ENCODE measurements around the gene CDK5. TPM values are rescaled to one million over a fixed set of nuclear protein-coding genes. Genes with fewer than 3 reads are reported as not detected.

CDK5 gene
- total and polyA plus RNA-seq, 4 donors = 6.8 to 17.3 (median 9.2) TPM

- 64 to 75% methylated on average over 20 of the region's 20 CpGs for WGBS, 2 donors
- H3K36me3 ChIP-seq (ENCODE audit: control insufficient read depth in 4 of 4, insufficient read depth in 4 of 4, low read length in 4 of 4) = peaks cover 0 to 2% (median 0%) of the 10 kb centered on the region in 4 donors
- H3K4me1 ChIP-seq (ENCODE audit: control insufficient read depth in 5 of 5, insufficient read depth in 5 of 5, low read length in 5 of 5) = peaks cover 0 to 8% (median 0%) of the 10 kb centered on the region in 5 donors
- peak in 1 of 3 donors; percentile 48 for DNase-seq
- H3K27me3 ChIP-seq (ENCODE audit: control insufficient read depth in 3 of 3, insufficient read depth in 3 of 3, low read length in 2 of 3) = no peaks in the 10 kb centered on the region
- no peak for TF ChIP-seq CTCF (IDR thresholded peaks at IDR 0.05; ENCODE audit: control extremely low read depth, extremely low read depth)
- peak overlapping the region in 1 of 2 donors; percentile 47 for H3K27ac ChIP-seq (ENCODE audit: low read depth in 1 of 2, low read length in 1 of 2)
- H3K4me3 ChIP-seq = no peak overlapping the region
- peaks cover 0 to under 1% (median 0%) of the 10 kb centered on the region in 4 donors for H3K9me3 ChIP-seq (ENCODE audit: control insufficient read depth in 4 of 4, insufficient read depth in 3 of 4, low read length in 3 of 4)
- no peak overlapping the region for H3K9ac ChIP-seq (ENCODE audit: insufficient read depth in 1 of 2, low read length in 2 of 2)
- ATAC-seq (ENCODE audit: insufficient read depth, low FRiP score) = no peak
These were observed 42.0 kb upstream of the CDK5 start for GRCh38 chr7:151099486-151100211.

DNA sequence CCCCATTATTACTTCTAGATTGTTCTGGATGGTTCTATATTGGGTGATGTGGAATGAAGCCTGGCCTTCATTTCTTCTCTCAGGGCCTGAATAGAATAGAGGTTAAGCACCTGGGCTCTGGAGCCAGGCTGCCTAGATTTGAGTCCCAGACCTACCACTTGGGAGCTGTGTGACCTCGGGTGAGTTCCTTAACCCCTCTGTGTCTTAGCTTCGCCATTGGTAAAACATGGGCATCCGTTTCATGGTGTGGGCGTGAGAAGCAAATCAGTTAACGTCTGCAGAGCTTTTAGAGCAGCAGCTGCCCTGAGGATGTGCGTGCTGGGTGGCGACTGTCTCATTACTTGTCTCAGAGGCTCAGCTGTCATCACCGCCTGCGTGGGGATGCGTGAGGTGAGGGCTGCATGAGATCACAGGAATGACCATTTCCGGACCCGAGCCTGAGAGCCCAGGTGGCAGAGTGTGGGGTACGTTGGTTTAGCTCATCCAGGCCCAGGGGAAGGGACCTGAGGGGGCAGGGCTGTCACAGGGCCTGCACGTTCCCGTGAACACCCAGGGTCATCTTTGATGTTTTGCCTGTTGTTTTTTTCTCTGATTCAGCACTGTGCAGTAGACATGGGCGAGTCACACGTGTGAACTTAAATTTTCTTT, 38.3 kb upstream of the CDK5 start:
- 85 to 92% methylated on average over 17 of the region's 17 CpGs for WGBS, 2 donors
- TF ChIP-seq CTCF (IDR thresholded peaks at IDR 0.05; ENCODE audit: control extremely low read depth, extremely low read depth) = no peak

GRCh38 chr7:151095123-151095797, 37.6 kb upstream of the CDK5 start:
- H3K9ac ChIP-seq (ENCODE audit: insufficient read depth in 1 of 2, low read length in 2 of 2) = no peak overlapping the region
- 75 to 77% methylated on average over 10 of the region's 10 CpGs for WGBS, 2 donors
- DNase-seq = no peak
- no peak for ATAC-seq (ENCODE audit: insufficient read depth, low FRiP score)
- TF ChIP-seq CTCF (IDR thresholded peaks at IDR 0.05; ENCODE audit: control extremely low read depth, extremely low read depth) = no peak
- no peak overlapping the region for H3K4me3 ChIP-seq
- no peaks in the 10 kb centered on the region for H3K9me3 ChIP-seq (ENCODE audit: control insufficient read depth in 4 of 4, insufficient read depth in 3 of 4, low read length in 3 of 4)
- no peaks in the 10 kb centered on the region for H3K27me3 ChIP-seq (ENCODE audit: control insufficient read depth in 3 of 3, insufficient read depth in 3 of 3, low read length in 2 of 3)
- H3K27ac ChIP-seq (ENCODE audit: low read depth in 1 of 2, low read length in 1 of 2) = no peak overlapping the region
- peaks cover 0 to 3% (median 0%) of the 10 kb centered on the region in 4 donors for H3K36me3 ChIP-seq (ENCODE audit: control insufficient read depth in 4 of 4, insufficient read depth in 4 of 4, low read length in 4 of 4)
- H3K4me1 ChIP-seq (ENCODE audit: control insufficient read depth in 5 of 5, insufficient read depth in 5 of 5, low read length in 5 of 5) = peaks cover 0 to 15% (median 0%) of the 10 kb centered on the region in 5 donors

More for the DNA sequence above, 38.3 kb upstream of the CDK5 start:
- Histone ChIP-seq H3K4me3 (no peak overlapping the region), H3K27ac (ENCODE audit: low read depth in 1 of 2, low read length in 1 of 2) (no peak overlapping the region), H3K9me3 (ENCODE audit: control insufficient read depth in 4 of 4, insufficient read depth in 3 of 4, low read length in 3 of 4) (no peaks in the 10 kb centered on the region), H3K9ac (ENCODE audit: insufficient read depth in 1 of 2, low read length in 2 of 2) (no peak overlapping the region), H3K27me3 (ENCODE audit: control insufficient read depth in 3 of 3, insufficient read depth in 3 of 3, low read length in 2 of 3) (no peaks in the 10 kb centered on the region), H3K4me1 (ENCODE audit: control insufficient read depth in 5 of 5, insufficient read depth in 5 of 5, low read length in 5 of 5) (peaks cover 0 to 16% (median 0%) of the 10 kb centered on the region in 5 donors), H3K36me3 (ENCODE audit: control insufficient read depth in 4 of 4, insufficient read depth in 4 of 4, low read length in 4 of 4) (peaks cover 0 to 2% (median 0%) of the 10 kb centered on the region in 4 donors)
- DNase-seq (no peak), ATAC-seq (ENCODE audit: insufficient read depth, low FRiP score) (no peak)

Data from lung (tissue), 12 donors.